ENCODE measurements around the gene ITGA1. TPM values are rescaled to one million over a fixed set of nuclear protein-coding genes. Genes with fewer than 3 reads are reported as not detected.

ITGA1 gene
- total and polyA plus RNA-seq, 2 of the 8 experiments (the other 6 are each of a cell fraction or from before 2014, with no cell fraction given), result 2.3 to 9.0 TPM

DNA sequence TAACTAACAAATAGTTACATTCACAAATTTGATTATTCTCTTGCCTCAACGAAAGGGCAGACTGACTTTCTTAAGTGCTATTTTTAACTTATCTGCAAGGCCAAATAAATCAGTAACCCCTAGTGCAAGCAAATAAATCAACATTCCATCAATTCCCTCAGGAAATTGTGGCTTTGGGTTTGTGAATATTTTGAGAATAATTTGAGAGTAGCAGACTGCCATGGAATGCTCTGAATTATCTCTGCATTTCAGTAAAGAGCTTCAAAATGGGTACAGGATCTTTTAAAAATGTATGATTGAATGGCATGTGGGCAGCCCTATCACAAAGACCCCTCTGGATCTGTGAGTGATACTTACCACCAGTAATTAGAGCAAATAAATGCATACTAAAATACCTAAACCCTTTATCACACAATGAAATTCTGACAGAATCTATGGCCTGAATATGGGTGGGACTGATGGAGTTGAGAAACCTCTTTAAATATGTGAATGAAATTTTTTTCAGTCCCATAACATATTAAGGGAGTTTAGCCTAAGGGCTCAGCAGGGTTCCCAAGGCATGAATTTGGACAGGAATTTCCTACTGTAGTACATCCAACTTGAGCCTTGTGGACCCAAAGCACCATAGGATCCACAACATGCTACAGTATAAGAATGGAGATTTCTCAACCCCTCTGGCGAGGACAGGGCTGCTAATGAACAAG is 109.0 kb downstream of the ITGA1 start (continued):
- no peak for TF ChIP-seq RNF2 (IDR thresholded peaks at IDR 0.05; ENCODE audit: borderline replicate concordance, low read depth, low read length, missing control alignments, poor library complexity, severe bottlenecking)
